ENCODE data around the gene MYH2.

Gene MYH2

GRCh38 chr17:10549096-10549842 is at the start of gene MYH2:
Gene MYH2 (minus strand): TSS chr17:10549658. CDS start chr17:10547920, 1,738 bp downstream.
- Histone ChIP-seq H3K4me3 (ENCODE audit: low read depth, low read length) (peak within 1 kb of the TSS; percentile 28; the same call in 1 of the 2 replicates), H3K36me3 (ENCODE audit: control insufficient read depth, insufficient read depth, low read length) (no peaks in the 10 kb centered on the region), H3K27ac (ENCODE audit: low read depth, low read length) (peak within 1 kb of the TSS; percentile 64), H3K9me3 (ENCODE audit: control insufficient read depth, insufficient read depth, low read length) (no peaks in the 10 kb centered on the region), H3K4me1 (ENCODE audit: control insufficient read depth, insufficient read depth, low read length) (peaks cover 39% of the 10 kb centered on the region), H3K9ac (ENCODE audit: low read depth, low read length) (no peak within 1 kb of the TSS), H3K27me3 (ENCODE audit: control insufficient read depth, insufficient read depth, low read length) (no peaks in the 10 kb centered on the region)

GRCh38 chr17:10598621-10599020 is 49.2 kb upstream of the MYH2 start:
- Histone ChIP-seq H3K9ac (ENCODE audit: low read depth, low read length) (no peak overlapping the region), H3K9me3 (ENCODE audit: control insufficient read depth, insufficient read depth, low read length) (no peaks in the 10 kb centered on the region), H3K36me3 (ENCODE audit: control insufficient read depth, insufficient read depth, low read length) (no peaks in the 10 kb centered on the region), H3K27ac (ENCODE audit: low read depth, low read length) (no peak overlapping the region), H3K27me3 (ENCODE audit: control insufficient read depth, insufficient read depth, low read length) (no peaks in the 10 kb centered on the region), H3K4me1 (ENCODE audit: control insufficient read depth, insufficient read depth, low read length) (no peaks in the 10 kb centered on the region; the same call in 1 of the 2 replicates), H3K4me3 (ENCODE audit: low read depth, low read length) (no peak overlapping the region)

GRCh38 chr17:10589553-10590145 is 40.2 kb upstream of the MYH2 start:
- no peaks in the 10 kb centered on the region for H3K9me3 ChIP-seq (ENCODE audit: control insufficient read depth, insufficient read depth, low read length)
- no peaks in the 10 kb centered on the region for H3K4me1 ChIP-seq (ENCODE audit: control insufficient read depth, insufficient read depth, low read length)
- no peaks in the 10 kb centered on the region for H3K27me3 ChIP-seq (ENCODE audit: control insufficient read depth, insufficient read depth, low read length)
- no peak overlapping the region for H3K9ac ChIP-seq (ENCODE audit: low read depth, low read length)
- H3K36me3 ChIP-seq (ENCODE audit: control insufficient read depth, insufficient read depth, low read length): no peaks in the 10 kb centered on the region
- no peak overlapping the region for H3K27ac ChIP-seq (ENCODE audit: low read depth, low read length)
- no peak overlapping the region for H3K4me3 ChIP-seq (ENCODE audit: low read depth, low read length)

GRCh38 chr17:10585529-10585928 is 36.1 kb upstream of the MYH2 start:
- no peak overlapping the region for H3K27ac ChIP-seq (ENCODE audit: low read depth, low read length)
- no peak overlapping the region for H3K9ac ChIP-seq (ENCODE audit: low read depth, low read length)
- no peaks in the 10 kb centered on the region for H3K9me3 ChIP-seq (ENCODE audit: control insufficient read depth, insufficient read depth, low read length)
- H3K4me3 ChIP-seq (ENCODE audit: low read depth, low read length): no peak overlapping the region
- no peaks in the 10 kb centered on the region for H3K36me3 ChIP-seq (ENCODE audit: control insufficient read depth, insufficient read depth, low read length)
- no peaks in the 10 kb centered on the region for H3K27me3 ChIP-seq (ENCODE audit: control insufficient read depth, insufficient read depth, low read length)
- no peaks in the 10 kb centered on the region for H3K4me1 ChIP-seq (ENCODE audit: control insufficient read depth, insufficient read depth, low read length)

DNA sequence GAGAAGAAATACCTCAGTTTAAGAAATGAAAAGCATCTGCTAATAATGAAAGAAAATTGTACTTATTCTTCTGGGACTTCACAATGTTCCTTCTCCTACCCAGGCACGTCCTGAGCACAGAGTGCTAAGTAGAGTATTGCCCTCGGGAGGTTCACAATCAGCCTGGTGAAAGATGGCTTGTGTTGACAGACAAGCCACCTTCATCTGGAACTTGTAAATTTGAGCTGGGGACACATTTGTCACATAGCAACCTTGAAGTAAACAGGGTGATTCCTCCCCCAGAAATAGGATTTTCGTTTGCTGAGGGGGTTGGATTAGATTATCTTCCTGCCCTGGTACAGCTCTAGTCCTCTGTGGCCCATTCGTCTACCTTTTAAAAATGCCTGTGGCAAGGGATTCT is 34.4 kb upstream of the MYH2 start:
- no peak overlapping the region for H3K4me3 ChIP-seq (ENCODE audit: low read depth, low read length)
- no peaks in the 10 kb centered on the region for H3K4me1 ChIP-seq (ENCODE audit: control insufficient read depth, insufficient read depth, low read length)
- H3K9ac ChIP-seq (ENCODE audit: low read depth, low read length): no peak overlapping the region
- no peaks in the 10 kb centered on the region for H3K27me3 ChIP-seq (ENCODE audit: control insufficient read depth, insufficient read depth, low read length)
- no peak overlapping the region for H3K27ac ChIP-seq (ENCODE audit: low read depth, low read length)
- H3K36me3 ChIP-seq (ENCODE audit: control insufficient read depth, insufficient read depth, low read length): no peaks in the 10 kb centered on the region
- no peaks in the 10 kb centered on the region for H3K9me3 ChIP-seq (ENCODE audit: control insufficient read depth, insufficient read depth, low read length)

- no peaks in the 10 kb centered on the region for H3K36me3 ChIP-seq (ENCODE audit: control insufficient read depth, insufficient read depth, low read length)
- no peaks in the 10 kb centered on the region for H3K9me3 ChIP-seq (ENCODE audit: control insufficient read depth, insufficient read depth, low read length)
- H3K4me3 ChIP-seq (ENCODE audit: low read depth, low read length): no peak overlapping the region
- no peak overlapping the region for H3K9ac ChIP-seq (ENCODE audit: low read depth, low read length)
- no peak overlapping the region for H3K27ac ChIP-seq (ENCODE audit: low read depth, low read length)
- H3K4me1 ChIP-seq (ENCODE audit: control insufficient read depth, insufficient read depth, low read length): no peaks in the 10 kb centered on the region
- no peaks in the 10 kb centered on the region for H3K27me3 ChIP-seq (ENCODE audit: control insufficient read depth, insufficient read depth, low read length)
Observed at GRCh38 chr17:10579270-10579669, 29.8 kb upstream of the MYH2 start.

GRCh38 chr17:10574324-10574723 is 24.9 kb upstream of the MYH2 start:
- H3K9ac ChIP-seq (ENCODE audit: low read depth, low read length): no peak overlapping the region
- no peak overlapping the region for H3K27ac ChIP-seq (ENCODE audit: low read depth, low read length)
- no peaks in the 10 kb centered on the region for H3K36me3 ChIP-seq (ENCODE audit: control insufficient read depth, insufficient read depth, low read length)
- no peak overlapping the region for H3K4me3 ChIP-seq (ENCODE audit: low read depth, low read length)
- H3K4me1 ChIP-seq (ENCODE audit: control insufficient read depth, insufficient read depth, low read length): peaks cover 21% of the 10 kb centered on the region
- no peaks in the 10 kb centered on the region for H3K9me3 ChIP-seq (ENCODE audit: control insufficient read depth, insufficient read depth, low read length)
- H3K27me3 ChIP-seq (ENCODE audit: control insufficient read depth, insufficient read depth, low read length): no peaks in the 10 kb centered on the region

DNA sequence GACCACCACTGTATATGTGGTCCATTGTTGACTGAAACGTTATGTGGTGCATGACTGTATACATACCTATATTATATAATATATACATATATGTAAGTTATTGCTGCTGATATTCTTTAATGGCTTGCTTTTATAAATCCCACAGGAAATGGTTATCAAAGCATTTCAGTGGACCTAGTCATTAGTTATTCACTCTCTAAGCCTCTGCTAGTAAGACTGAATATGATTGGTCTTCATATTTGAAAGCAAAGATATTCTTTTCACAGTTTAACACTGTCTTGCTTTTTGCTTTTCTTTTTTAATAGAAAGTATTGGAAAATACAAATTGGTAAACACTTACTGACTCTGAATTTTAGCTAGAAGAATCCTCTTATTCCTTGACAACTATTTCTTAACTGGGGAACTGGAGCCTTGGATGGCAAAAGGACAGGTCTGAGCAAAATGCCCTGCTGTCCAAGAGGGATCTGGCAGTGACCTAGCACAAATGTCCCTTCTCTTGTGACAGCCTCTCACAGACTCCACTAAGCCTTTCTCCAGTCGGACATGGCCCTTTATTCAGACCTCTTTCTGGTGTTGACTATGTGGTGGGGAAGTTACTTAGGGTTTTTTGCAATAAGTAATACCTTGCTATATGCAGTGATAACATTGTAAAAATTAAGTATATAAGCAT is 14.7 kb upstream of the MYH2 start:
- Histone ChIP-seq H3K9me3 (ENCODE audit: control insufficient read depth, insufficient read depth, low read length) (no peaks in the 10 kb centered on the region), H3K27ac (ENCODE audit: low read depth, low read length) (no peak overlapping the region), H3K36me3 (ENCODE audit: control insufficient read depth, insufficient read depth, low read length) (no peaks in the 10 kb centered on the region), H3K27me3 (ENCODE audit: control insufficient read depth, insufficient read depth, low read length) (no peaks in the 10 kb centered on the region), H3K4me1 (ENCODE audit: control insufficient read depth, insufficient read depth, low read length) (no peaks in the 10 kb centered on the region), H3K9ac (ENCODE audit: low read depth, low read length) (no peak overlapping the region), H3K4me3 (ENCODE audit: low read depth, low read length) (no peak overlapping the region)

- no peaks in the 10 kb centered on the region for H3K27me3 ChIP-seq (ENCODE audit: control insufficient read depth, insufficient read depth, low read length)
- H3K4me3 ChIP-seq (ENCODE audit: low read depth, low read length): no peak overlapping the region
- no peaks in the 10 kb centered on the region for H3K9me3 ChIP-seq (ENCODE audit: control insufficient read depth, insufficient read depth, low read length)
- peaks cover 12% of the 10 kb centered on the region for H3K4me1 ChIP-seq (ENCODE audit: control insufficient read depth, insufficient read depth, low read length)
- no peaks in the 10 kb centered on the region for H3K36me3 ChIP-seq (ENCODE audit: control insufficient read depth, insufficient read depth, low read length)
- no peak overlapping the region for H3K27ac ChIP-seq (ENCODE audit: low read depth, low read length)
- H3K9ac ChIP-seq (ENCODE audit: low read depth, low read length): no peak overlapping the region
Observed at GRCh38 chr17:10558049-10558448, 8.6 kb upstream of the MYH2 start.

DNA sequence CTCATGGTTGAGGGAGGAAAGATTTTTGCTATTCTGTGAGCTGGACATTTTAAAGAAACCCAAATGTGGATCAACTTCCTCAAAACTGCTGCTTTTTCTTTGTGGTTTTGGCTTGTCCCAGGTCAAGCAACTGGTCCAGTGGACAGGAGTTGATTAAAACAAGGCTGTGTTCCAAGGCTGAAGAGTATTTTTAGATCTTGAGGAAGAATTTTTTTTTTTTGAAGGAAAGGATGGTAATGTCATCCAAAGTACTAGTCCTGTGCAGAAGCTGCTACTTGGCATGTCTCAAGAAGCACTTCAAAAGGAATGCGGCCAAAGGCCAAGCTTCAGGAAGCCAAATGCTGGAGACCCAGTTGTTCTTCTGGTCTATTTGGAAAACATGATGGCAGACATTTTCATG is 8.0 kb upstream of the MYH2 start:
- H3K27me3 ChIP-seq (ENCODE audit: control insufficient read depth, insufficient read depth, low read length): no peaks in the 10 kb centered on the region
- H3K4me3 ChIP-seq (ENCODE audit: low read depth, low read length): no peak overlapping the region
- H3K9me3 ChIP-seq (ENCODE audit: control insufficient read depth, insufficient read depth, low read length): no peaks in the 10 kb centered on the region
- no peak overlapping the region for H3K27ac ChIP-seq (ENCODE audit: low read depth, low read length)
- H3K9ac ChIP-seq (ENCODE audit: low read depth, low read length): no peak overlapping the region
- H3K36me3 ChIP-seq (ENCODE audit: control insufficient read depth, insufficient read depth, low read length): no peaks in the 10 kb centered on the region
- peaks cover 16% of the 10 kb centered on the region for H3K4me1 ChIP-seq (ENCODE audit: control insufficient read depth, insufficient read depth, low read length)

Data from HUES48 (cell line).